K562 (cell line): ENCODE measurements around the gene TNFRSF19.

ENCODE experiments used
- JUN ChIP-seq, 2 experiments: sonication (generic) in 1 of 2; formaldehyde crosslinking in 1 of 2; IDR thresholded peaks; 2 replicates each; pipeline versions ENCODE4 v1.6.1 to v1.8.0; 2012 to 2022; ENCODE audit warnings: borderline replicate concordance in 2 of 2, mild to moderate bottlenecking in 2 of 2, improper control_type of control experiment in 1 of 2, low read depth in 1 of 2, low read length in 1 of 2, missing genetic modification reagents in 1 of 2
- NCOA2 ChIP-seq, 2 experiments: fragments of 450-650 bp; IDR thresholded peaks; 2 replicates each; pipeline ENCODE4 v1.6.1; 2018; ENCODE audit warnings: mild to moderate bottlenecking in 2 of 2, moderate library complexity in 1 of 2; ENCODE audit not compliant: partially characterized antibody in 2 of 2
- POLR2AphosphoS5 ChIP-seq: IDR thresholded peaks from 2 replicates; pipeline ENCODE4 v1.6.1; 2011; ENCODE audit warnings: mild to moderate bottlenecking, low read depth, low read length, moderate library complexity; ENCODE audit not compliant: control insufficient read depth, insufficient read depth
- SMAD3 ChIP-seq: fragments of 450-650 bp; formaldehyde crosslinking; conservative IDR thresholded peaks from 2 replicates; pipeline ENCODE4 v1.4.0; 2020; ENCODE audit warnings: mild to moderate bottlenecking
- TBP ChIP-seq: optimal IDR thresholded peaks from 2 replicates; pipeline ENCODE3; 2011; ENCODE audit warnings: low read depth, low read length, improper control_type of control experiment
- TF ChIP-seq, protein P1 (sequence below): IDR thresholded peaks from 2 replicates; pipeline ENCODE4 v1.6.1; 2012; ENCODE audit warnings: low read depth, low read length, improper control_type of control experiment, borderline replicate concordance
- TF ChIP-seq, protein P2 (sequence below): sonication (generic); formaldehyde crosslinking; IDR thresholded peaks from 2 replicates; pipeline ENCODE4 v1.9.0; 2022; ENCODE audit warnings: mild to moderate bottlenecking, missing genetic modification reagents
- TF ChIP-seq, protein P3 (sequence below): fragments of 450-650 bp; IDR thresholded peaks from 2 replicates; pipeline ENCODE4 v1.6.1; 2016; ENCODE audit warnings: missing biosample characterization, missing genetic modification characterization
- TF ChIP-seq, protein P4 (sequence below), 3 experiments: IDR thresholded peaks in 2 of 3; conservative IDR thresholded peaks in 1 of 3; 2 replicates each; pipeline ENCODE4 v1.5.1; 2011 to 2012; ENCODE audit warnings: low read length in 3 of 3, mild to moderate bottlenecking in 3 of 3, control low read depth in 2 of 3, improper control_type of control experiment in 1 of 3, inconsistent platforms in 1 of 3, low read depth in 1 of 3, mixed read lengths in 1 of 3, moderate library complexity in 1 of 3; ENCODE audit not compliant: insufficient read depth in 2 of 3

DNA sequence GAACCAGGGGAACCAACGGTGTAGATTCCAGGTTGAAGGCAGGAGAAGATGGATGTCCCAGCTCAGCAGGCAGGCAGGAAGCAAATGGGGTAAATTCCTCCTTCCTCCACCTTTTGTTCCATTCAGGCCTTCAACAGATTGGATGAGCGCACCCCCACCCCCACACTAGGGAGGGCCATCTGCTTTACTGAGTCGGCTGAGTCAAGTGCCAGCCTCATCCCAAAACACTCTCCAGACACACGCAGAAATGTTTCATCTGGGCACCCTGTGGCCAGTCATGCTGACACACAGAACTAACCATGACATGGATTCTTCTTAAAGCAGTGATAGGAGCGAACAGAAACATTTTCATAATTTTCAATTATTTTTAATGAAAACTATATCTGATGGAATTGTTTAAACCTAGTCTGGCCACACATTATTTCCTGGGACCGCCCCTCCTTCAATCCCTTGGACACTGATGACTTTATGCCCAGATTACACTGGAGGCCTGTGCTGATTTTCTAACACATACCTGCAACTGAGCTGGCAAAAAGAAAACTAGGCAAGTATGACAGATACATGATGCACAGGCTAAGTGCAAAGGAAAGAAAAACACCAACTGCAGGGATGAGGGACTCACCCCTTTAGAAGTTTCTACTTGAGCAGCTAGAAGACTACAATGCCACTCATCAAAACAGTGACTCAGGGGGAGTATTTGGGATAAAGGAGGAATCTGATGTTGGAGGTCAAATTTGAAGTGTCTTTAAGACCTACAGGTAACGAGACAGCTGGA is 154.2 kb downstream of the TNFRSF19 start:
- TF ChIP-seq, protein P1, sequence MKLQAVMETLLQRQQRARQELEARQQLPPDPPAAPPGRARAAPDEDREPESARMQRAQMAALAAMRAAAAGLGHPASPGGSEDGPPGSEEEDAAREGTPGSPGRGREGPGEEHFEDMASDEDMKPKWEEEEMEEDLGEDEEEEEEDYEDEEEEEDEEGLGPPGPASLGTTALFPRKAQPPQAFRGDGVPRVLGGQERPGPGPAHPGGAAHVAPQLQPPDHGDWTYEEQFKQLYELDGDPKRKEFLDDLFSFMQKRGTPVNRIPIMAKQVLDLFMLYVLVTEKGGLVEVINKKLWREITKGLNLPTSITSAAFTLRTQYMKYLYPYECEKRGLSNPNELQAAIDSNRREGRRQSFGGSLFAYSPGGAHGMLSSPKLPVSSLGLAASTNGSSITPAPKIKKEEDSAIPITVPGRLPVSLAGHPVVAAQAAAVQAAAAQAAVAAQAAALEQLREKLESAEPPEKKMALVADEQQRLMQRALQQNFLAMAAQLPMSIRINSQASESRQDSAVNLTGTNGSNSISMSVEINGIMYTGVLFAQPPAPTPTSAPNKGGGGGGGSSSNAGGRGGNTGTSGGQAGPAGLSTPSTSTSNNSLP: no peak
- TF ChIP-seq, protein P2, sequence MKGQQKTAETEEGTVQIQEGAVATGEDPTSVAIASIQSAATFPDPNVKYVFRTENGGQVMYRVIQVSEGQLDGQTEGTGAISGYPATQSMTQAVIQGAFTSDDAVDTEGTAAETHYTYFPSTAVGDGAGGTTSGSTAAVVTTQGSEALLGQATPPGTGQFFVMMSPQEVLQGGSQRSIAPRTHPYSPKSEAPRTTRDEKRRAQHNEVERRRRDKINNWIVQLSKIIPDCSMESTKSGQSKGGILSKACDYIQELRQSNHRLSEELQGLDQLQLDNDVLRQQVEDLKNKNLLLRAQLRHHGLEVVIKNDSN (CRISPR knock-in tag): no peak
- TF ChIP-seq, protein P3, sequence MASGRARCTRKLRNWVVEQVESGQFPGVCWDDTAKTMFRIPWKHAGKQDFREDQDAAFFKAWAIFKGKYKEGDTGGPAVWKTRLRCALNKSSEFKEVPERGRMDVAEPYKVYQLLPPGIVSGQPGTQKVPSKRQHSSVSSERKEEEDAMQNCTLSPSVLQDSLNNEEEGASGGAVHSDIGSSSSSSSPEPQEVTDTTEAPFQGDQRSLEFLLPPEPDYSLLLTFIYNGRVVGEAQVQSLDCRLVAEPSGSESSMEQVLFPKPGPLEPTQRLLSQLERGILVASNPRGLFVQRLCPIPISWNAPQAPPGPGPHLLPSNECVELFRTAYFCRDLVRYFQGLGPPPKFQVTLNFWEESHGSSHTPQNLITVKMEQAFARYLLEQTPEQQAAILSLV (tag): no peak
- TF ChIP-seq NCOA2 (IDR thresholded peaks at IDR 0.05; ENCODE audit: partially characterized antibody in 2 of 2) (no peak), JUN (IDR thresholded peaks at IDR 0.05; ENCODE audit: borderline replicate concordance, low read depth, low read length) (no peak), JUN (CRISPR knock-in tag; IDR thresholded peaks at IDR 0.05; ENCODE audit: borderline replicate concordance) (no peak), POLR2AphosphoS5 (no peak), SMAD3 (CRISPR knock-in tag) (no peak), TBP (no peak)
- TF ChIP-seq, protein P4, sequence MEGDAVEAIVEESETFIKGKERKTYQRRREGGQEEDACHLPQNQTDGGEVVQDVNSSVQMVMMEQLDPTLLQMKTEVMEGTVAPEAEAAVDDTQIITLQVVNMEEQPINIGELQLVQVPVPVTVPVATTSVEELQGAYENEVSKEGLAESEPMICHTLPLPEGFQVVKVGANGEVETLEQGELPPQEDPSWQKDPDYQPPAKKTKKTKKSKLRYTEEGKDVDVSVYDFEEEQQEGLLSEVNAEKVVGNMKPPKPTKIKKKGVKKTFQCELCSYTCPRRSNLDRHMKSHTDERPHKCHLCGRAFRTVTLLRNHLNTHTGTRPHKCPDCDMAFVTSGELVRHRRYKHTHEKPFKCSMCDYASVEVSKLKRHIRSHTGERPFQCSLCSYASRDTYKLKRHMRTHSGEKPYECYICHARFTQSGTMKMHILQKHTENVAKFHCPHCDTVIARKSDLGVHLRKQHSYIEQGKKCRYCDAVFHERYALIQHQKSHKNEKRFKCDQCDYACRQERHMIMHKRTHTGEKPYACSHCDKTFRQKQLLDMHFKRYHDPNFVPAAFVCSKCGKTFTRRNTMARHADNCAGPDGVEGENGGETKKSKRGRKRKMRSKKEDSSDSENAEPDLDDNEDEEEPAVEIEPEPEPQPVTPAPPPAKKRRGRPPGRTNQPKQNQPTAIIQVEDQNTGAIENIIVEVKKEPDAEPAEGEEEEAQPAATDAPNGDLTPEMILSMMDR (IDR thresholded peaks at IDR 0.05 in 2 of 3, conservative IDR thresholded peaks at IDR 0.05 in 1 of 3; ENCODE audit: insufficient read depth in 2 of 3, low read depth in 1 of 3, low read length in 3 of 3): no peak
